ENCODE data around the gene UGT8. TPM values are rescaled to one million over a fixed set of nuclear protein-coding genes. Genes with fewer than 3 reads are reported as not detected.

The UGT8 gene
- total and polyA plus RNA-seq, 2 of the 8 experiments (the other 6 are each of a cell fraction or from before 2014, with no cell fraction given) = 16.9 to 26.9 TPM

- Histone ChIP-seq H3K9me3 (ENCODE audit: insufficient read depth in 2 of 2, low read depth in 1 of 2, low read length in 1 of 2) (no peaks in the 10 kb centered on the region), H3K27me3 (replicated peaks in 1 of 4; ENCODE audit: control insufficient read depth in 3 of 4, extremely low read depth in 1 of 4, insufficient read depth in 3 of 4, low read length in 3 of 4) (no peaks in the 10 kb centered on the region), H2BK120ac (replicated peaks; ENCODE audit: low read depth, low read length) (no peak overlapping the region), H2AK5ac (ENCODE audit: low read depth, low read length) (no peak overlapping the region), H3K79me2 (ENCODE audit: control insufficient read depth in 1 of 2, insufficient read depth in 2 of 2, low read length in 2 of 2) (no peaks in the 10 kb centered on the region), H4K20me1 (replicated peaks in 1 of 2; ENCODE audit: control insufficient read depth in 1 of 2, insufficient read depth in 2 of 2, low read length in 2 of 2) (no peaks in the 10 kb centered on the region), H3K79me1 (ENCODE audit: low read depth, low read length) (no peaks in the 10 kb centered on the region), H3K23me2 (ENCODE audit: low read depth, low read length) (no peaks in the 10 kb centered on the region), H3K4me3 (ENCODE audit: extremely low read depth in 1 of 4, insufficient read depth in 2 of 4, low read depth in 3 of 4, low read length in 4 of 4) (no peak overlapping the region), H2BK15ac (ENCODE audit: low read length) (no peak overlapping the region), H3K27ac (ENCODE audit: low read depth, low read length) (no peak overlapping the region), H2BK12ac (ENCODE audit: low read depth, low read length) (no peak overlapping the region), H3K4ac (replicated peaks; ENCODE audit: insufficient read length, low read depth, low read length) (no peak overlapping the region), H3K14ac (ENCODE audit: insufficient read length) (no peak overlapping the region), H4K91ac (replicated peaks; ENCODE audit: insufficient read length, low read length) (no peak overlapping the region), H3K23ac (ENCODE audit: insufficient read length) (no peak overlapping the region), H3K4me2 (ENCODE audit: insufficient read depth in 1 of 2, low read depth in 2 of 2, low read length in 2 of 2) (no peak overlapping the region), H2BK5ac (ENCODE audit: low read depth, low read length) (no peak overlapping the region), H3K56ac (replicated peaks; ENCODE audit: insufficient read length, low read depth, low read length) (no peak overlapping the region), H4K8ac (ENCODE audit: extremely low read depth, insufficient read depth, low read length) (no peak overlapping the region), H2AFZ (ENCODE audit: low read length) (no peak overlapping the region), H3K9ac (replicated peaks in 1 of 4; ENCODE audit: extremely low read depth in 1 of 4, low read depth in 3 of 4, low read length in 3 of 4) (no peak overlapping the region), H4K5ac (ENCODE audit: insufficient read length, low read depth, low read length) (no peak overlapping the region), H2BK20ac (ENCODE audit: low read length) (no peak overlapping the region), H3K18ac (ENCODE audit: extremely low read depth, low read length) (no peak overlapping the region), H3K36me3 (ENCODE audit: control insufficient read depth in 2 of 4, insufficient read depth in 4 of 4, low read length in 3 of 4) (peaks cover 0 to 16% (median 1%) of the 10 kb centered on the region in 4 experiments; a peak in 3 of 8 replicates), H3K4me1 (replicated peaks in 1 of 4; ENCODE audit: control insufficient read depth in 3 of 4, insufficient read depth in 4 of 4, low read length in 3 of 4) (no peaks in the 10 kb centered on the region)
- CTCF ChIA-PET (ENCODE audit: partially characterized antibody) = interaction anchor here (0.5 to 1.3 kb wide), 3 partner anchors 28 to 252 kb away, joined by 3 to 4 read pairs (median 3); no protein-coding TSS in a partner anchor
- POLR2A ChIA-PET (ENCODE audit: partially characterized antibody) = no interaction called here
- 87% methylated on average over 1 of the region's 1 CpG; no CpG with 5 or more reads in 1 of the 2 experiments for WGBS, 2 experiments (ENCODE audit: extremely low coverage in 1 of 2, insufficient coverage in 1 of 2, insufficient read length in 1 of 2, insufficient replicate concordance in 2 of 2, low coverage in 1 of 2, low lambda C conversion rate in 2 of 2, missing lambda C conversion rate in 1 of 2)
- FAIRE-seq = no peak
- no peak for DNase-seq (ENCODE audit: low read depth in 1 of 2, low spot score in 2 of 2)
- TF ChIP-seq EP300 (IDR thresholded peaks at IDR 0.05; ENCODE audit: borderline replicate concordance in 1 of 2, low read depth in 2 of 2, low read length in 2 of 2) = no peak
- no peak for TF ChIP-seq KDM5A (IDR thresholded peaks at IDR 0.05; ENCODE audit: low read length)
- no peak for TF ChIP-seq TAF7 (optimal IDR thresholded peaks at IDR 0.05; ENCODE audit: borderline replicate concordance, low read depth, low read length)
- no peak for TF ChIP-seq ASH2L (IDR thresholded peaks at IDR 0.05; ENCODE audit: low read length)
- no peak for TF ChIP-seq PHF8 (conservative IDR thresholded peaks at IDR 0.05; ENCODE audit: low read depth, low read length)
- no peak for TF ChIP-seq HDAC6 (IDR thresholded peaks at IDR 0.05; ENCODE audit: low read depth, low read length)
- no peak for TF ChIP-seq KDM1A (IDR thresholded peaks at IDR 0.05; ENCODE audit: borderline replicate concordance, low read length)
Measured at GRCh38 chr4:114668577-114668976, 70.0 kb downstream of the UGT8 start.

All from H1 (cell line).